NCI-H524 (cell line): Measurements from ENCODE around the gene LSM14A.
"Not testable (repeated sequence)": the region's sequence is repeated elsewhere in the genome, so short reads cannot be mapped to it uniquely, and the experiment has no call there.

Experiments used
- DNase-seq, 2 experiments: peaks; one replicate each; lab custom pipeline; 2025; lab: John Stamatoyannopoulos, UW

LSM14A gene

DNA sequence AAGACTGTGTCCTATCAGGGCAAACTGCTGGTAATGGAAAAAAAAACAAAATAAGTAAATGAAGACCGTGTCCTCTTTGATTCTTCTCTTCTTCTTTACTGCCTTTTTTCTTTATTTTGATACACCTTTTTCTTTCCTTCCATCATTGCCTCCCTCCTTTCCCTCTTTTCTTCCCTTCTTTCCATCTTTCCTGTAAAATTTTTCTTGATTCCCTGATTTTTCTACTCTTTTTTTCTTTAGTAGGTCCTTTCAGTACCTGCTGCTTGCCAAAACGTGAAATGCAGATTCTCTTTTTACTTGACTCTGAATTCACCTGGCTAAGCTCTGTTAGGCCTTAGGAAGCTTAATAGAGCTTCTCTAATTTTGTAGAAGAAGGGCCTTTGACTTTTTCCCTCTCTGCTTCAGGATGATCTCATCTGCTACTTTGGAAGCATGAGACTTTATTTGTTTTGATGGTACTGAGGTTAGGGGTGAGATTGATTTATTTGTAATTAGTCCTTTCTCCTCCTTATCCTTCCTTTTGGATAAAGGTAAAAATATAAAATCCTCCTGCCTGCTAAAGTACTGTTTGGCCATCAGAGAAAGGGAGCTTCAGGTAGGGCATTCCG is 19.2 kb downstream of the LSM14A start:
- no peak for DNase-seq

DNA sequence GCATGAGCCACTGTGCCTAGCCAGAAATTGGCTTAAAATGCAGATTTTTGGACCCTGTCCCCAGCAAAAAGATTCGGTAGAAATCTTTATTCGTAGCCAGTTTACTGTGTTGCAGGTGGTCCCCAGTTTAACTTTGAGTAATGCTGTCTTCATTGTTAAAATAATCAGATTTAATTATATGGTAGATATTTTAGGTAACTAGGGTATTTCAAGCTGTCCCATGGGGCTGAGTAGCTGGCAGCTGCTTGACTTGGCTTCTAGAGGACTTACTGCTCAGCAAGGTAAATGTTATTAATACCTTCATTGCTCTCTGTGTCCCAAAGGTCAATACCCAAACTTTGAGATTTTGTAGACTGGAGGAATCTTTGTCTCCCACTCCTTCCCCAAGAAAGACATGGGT is 21.1 kb downstream of the LSM14A start:
- no peak for DNase-seq

DNA sequence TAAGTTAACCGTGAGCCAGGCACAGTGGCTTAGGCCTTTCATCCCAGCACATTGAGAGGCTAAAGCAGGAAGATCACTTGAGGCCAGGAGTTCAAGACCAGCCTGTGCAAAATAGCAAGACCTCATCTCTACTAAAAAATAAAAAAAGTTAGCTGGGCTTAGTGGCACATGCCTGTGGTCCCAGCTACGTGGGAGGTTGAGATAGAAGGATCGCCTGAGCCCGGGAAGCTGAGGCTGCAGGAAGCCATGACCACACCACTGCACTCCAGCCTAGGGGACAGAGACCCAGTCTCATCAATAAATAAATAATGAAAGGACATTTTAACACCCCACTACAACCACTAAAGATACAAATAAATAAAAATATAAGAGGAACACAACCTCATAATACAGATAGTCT is 21.6 kb downstream of the LSM14A start:
- DNase-seq: no peak

DNA sequence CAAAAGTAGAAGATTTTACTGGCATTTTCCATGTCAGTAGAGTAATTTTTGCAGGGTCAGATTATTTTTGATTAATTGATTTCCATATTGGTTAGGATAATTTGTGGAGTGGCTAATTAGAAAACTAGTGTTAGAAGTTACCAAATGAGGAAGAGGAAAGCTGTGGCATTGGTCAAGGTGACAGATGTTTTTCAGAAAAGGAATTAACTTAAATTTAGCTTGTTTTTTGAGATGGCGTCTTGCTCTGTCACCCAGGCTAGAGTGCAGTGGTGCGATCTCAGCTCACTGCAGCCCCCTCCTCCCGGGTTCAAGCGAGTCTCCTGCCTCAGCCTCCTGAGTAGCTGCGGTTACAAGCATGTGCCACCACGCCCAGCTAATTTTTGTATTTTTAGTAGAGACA is 28.8 kb downstream of the LSM14A start:
- no peak for DNase-seq

DNA sequence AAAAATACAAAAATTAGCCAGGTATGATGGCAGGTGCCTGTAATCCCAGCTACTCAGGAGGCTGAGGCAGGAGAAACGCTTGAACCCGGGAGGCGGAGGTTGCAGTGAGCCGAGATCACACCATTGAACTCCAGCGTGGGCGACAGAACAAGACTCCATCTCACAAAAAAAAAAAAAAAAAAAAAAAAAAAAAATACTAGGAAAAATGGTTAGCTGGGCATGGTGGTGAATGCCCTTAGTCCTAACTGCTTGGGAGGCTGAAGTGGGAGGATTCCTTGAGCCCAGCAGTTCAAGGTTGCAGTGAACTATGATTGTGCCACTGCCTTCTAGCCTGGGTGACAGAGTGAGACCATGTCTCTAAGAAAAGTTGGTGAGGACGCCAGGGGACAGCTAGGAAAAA is 33.0 kb downstream of the LSM14A start:
- DNase-seq: not testable (repeated sequence)

DNA sequence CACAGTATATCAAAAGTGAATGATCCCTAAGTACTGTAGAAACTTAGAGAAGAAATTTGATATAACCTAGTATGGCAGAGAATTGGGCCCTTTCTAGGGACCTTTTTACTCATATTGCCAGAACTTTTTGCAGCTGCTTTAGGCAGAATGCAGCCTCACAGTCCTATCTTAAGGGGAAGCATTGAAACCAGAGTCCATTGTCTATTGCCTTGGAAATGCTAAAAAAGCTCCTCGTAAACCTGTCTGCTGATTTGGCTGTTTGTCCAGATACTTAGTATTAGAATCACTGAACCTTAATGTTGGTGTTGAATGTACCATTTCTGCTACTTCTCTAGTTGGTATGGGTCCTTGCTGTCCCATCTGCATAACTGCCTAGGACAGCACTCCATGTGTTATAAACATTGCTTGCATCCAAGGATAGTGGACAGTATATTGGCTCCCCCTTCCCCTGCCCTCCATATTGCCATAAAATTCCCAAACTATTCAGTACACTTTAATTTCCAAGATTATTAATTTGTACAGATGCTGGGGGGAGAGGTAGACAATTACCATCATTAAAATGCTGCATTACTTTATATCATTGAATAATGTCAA is 36.1 kb downstream of the LSM14A start:
- no peak for DNase-seq

DNA sequence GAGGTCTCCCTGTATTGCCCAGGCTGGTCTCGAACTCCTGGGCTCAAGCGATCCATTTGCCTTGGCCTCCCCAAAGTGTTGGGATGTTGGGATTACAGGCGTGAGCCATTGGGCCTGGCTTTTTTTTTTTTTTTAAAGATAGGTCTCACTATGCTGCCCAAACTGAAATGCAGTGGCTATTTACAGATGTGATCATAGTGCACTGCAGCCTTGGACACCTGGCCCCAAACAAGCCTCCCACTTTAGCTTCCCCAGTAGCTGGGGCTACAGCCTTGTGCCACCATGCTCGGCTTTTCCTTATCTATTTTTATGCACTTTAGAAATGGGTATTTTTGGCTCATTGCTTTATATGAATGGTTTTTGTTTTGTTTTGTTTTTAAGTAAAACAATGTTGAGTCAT is 37.4 kb downstream of the LSM14A start:
- no peak for DNase-seq

DNA sequence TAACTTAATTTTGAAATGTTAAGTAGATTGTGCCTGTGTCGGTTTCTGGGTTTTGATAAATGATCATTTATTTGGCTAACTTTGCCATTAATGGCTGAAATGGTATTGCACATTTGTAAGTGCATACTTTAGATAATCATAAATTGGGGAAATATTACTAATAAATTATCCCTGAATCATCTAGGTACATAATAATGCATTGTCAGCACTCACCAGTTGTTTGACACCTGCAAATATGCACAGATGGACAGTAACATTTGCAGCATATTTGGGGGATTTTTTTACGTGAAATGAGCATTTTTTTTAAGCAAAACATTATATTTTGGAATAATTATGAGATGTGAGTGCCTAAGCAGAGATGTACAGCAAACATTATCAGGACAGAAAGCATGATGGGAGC is 41.0 kb downstream of the LSM14A start:
- no peak for DNase-seq

DNA sequence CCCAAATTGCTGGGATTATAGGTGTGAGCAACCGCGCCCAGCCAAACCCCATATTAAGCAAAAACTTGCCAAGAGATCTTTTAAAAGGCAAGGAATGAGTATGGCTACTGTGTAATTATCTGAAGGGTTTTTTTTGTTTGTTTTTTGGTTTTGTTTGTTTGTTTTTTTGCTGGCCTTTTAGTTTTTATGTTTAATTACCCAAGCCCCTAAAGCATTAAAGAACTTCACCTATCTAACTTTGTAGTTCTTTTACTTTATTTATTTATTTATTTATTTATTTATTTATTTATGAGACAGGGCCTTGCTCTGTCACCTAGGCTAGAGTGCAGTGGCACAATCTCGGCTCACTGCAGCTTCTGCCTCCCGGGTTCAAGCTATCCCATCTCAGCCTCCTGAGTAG is 41.7 kb downstream of the LSM14A start:
- DNase-seq: no peak

DNA sequence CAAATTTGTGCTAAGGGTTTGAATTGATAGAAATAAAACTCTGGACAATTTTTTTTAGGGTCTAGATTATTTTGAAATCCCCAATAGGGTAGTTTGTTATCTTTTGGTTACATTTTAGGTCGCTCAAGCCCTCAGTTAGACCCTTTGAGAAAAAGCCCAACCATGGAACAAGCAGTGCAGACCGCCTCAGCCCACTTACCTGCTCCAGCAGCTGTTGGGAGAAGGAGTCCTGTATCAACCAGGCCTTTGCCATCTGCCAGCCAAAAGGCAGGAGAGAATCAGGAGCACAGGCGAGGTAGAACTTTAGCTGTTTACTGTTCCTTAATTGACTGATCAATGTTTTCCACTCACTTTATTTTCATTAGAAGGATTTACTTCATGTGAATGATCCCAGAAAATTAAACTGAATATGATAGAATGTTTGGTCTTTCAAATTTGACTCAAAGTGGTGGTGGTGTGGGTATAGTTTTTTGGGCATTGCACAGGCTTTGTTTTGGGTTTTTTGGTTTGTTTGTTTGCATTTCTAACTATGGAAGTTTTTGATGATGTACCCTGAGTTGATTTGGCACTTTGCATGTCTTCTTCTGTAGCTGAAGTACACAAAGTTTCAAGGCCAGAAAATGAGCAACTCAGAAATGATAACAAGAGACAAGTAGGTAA is 42.8 kb downstream of the LSM14A start:
- DNase-seq: peak in 1 of 2 experiments; percentile 67

DNA sequence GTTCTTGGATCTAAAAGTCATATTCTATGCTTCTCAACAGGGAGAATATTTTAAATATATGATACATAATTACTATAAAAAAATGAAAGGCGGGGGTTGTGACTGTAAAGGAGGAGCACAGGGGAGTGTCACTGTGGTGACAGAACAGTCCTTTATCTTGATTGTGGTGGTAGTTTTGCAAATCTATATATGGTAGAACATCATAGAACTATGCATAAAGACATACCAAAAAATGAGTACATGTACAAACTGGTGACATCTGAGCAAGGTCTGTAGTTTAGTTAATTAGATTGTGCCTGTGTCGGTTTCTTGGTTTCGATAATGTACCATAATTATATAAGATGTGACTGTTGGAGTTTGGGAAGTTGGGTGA is 43.3 kb downstream of the LSM14A start:
- no peak for DNase-seq

DNA sequence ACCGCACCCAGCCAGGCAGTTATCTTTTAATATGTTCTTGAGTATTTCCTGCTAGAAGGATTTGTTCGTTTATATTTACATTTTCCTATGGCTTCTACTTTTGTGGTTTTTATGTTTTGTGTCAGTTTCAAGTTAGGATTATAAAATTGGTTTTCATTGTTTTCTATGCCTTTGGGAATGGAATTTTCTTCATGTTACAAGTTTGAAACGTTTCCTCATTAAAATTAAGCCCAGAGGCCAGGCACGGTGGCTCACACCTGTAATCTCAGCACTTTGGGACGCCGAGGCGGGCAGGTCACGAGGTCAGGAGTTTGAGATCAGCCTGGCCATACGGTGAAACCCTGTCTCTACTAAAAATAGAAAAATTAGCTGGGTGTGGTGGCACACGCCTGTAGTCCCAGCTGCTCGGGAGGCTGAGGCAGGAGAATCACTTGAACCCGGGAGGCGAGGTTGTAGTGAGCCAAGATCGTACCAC is 44.5 kb downstream of the LSM14A start:
- DNase-seq: not testable (repeated sequence)

DNA sequence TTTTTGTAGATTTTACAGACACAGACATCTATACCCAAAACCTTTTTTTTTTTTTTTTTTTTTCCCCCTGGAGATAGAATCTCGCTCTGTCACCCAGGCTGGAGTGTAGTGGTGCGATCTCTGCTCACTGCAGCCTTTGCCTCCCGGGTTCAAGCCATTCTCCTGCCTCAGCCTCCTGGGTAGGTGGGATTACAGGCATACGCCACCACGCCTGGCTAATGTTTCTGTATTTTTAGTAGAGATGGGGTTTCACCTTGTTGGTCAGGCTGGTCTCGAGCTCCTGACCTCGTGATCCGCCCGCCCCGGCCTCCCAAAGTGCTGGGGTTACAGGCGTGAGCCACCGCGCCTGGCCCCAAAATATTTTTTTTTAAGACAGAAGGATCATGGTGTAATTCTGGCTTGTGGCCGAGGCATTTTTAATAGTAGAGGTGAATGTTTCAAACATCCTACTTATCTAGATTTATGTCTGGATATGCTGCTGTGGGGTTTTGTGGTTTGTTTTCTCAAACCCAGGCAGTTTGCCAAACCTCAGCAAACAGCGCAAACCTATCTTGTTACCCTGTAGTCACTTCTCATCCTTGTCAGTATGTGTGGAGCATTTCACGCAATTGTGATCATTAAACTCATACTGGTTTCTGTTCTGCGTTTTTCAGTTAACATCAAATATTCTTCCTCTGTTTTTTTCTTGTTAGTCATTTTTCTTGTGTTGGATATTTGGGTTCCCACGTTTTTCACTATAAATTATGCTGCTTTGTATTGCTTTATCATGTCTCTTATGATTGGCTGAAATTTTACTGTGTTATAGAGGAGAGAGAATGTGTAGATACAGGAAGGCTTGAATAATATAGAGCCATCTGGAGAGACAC is 45.9 kb downstream of the LSM14A start:
- no peak for DNase-seq

DNA sequence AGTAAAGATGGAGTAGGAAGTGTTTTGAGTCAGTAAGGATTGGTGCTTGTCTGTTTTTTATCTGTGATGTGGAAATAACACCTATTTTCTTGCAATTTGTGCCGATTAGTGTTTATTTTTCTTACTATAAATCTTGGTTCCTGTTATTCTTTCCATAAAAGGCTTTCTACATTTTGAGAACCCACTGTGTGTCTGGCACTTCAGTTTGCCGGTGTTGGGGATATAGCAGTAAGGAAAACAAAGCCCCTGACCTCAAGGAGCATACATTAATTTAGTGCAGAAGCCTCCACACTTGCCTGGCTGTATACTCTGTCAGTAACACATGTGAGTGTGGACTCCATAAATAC is 46.5 kb downstream of the LSM14A start:
- DNase-seq: no peak

DNA sequence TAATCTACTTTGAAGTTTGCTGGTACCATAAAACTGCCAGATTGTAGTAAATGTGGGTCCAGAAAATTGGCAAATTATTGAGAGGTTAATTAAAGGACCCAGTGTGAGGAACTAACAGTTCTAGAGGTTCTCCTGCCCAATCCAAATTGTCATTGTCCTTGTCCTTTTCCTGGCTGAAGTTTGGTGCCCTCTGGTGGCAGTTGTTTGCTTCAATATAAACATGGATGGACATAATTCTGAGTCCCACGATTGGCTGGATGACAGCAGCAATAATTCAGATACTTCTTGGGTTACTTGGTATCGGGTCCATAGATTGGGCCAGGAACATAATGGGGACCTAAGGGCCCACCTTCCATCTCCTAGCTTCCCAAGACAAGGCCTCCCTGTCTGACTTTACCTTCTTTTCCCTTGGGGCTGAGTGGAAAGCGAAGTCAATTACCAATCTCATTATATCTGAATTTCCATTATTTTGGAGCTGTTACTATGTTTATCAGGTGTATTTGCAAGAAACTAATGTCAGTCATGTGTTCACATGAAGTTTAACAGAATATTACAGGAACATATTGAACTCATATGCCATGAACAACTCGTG is 48.3 kb downstream of the LSM14A start:
- peak; percentile 44 to 62 for DNase-seq

DNA sequence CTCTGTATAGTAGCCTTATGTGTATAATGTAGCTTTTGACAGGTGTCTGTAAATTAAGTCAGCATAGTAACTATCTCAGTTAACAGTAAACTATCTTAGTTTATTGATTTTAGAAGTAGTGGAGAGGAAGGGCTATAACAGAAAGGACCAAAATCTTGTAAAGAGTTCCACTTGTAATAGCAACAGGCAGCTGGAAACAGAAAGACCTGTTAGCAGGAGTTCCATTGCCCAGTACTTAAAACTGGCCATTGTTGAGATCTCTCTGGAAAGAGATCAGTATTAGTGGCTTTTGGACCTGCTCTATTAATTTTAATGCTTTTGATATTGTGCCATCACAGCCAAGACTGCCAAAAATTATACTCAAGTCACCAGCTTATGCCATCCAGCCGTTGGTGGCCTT is 50.1 kb downstream of the LSM14A start:
- no peak for DNase-seq

DNA sequence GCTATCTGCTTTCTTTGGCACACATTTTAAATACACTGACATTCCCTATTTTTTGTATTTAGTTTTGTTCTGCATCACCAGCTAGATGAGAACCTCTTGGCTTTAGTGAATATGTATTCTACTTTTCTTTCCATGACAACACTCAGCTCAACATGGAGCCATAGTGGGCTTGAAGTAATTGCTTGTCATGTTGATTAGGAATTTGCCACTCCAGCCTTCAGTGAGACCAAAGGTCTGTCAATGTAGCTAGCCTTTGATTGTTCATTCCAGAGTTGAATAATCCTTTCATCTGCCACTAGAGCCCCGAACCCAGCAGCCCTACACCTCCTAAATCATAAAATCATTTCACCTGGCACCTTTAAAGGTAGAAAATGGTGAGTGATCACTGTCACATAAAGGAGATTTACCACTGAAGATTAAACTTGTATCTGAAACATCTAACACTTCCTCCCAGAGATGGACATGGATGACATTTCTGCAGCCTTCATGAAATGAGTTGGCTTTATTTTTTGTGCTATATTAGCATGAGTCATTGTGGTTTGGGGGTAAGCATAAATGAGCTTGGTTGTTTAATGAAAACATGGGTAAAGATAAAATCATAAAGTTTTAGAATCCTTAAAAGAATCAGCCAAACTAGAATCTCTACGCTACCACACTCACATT is 52.8 kb downstream of the LSM14A start:
- DNase-seq: no peak

DNA sequence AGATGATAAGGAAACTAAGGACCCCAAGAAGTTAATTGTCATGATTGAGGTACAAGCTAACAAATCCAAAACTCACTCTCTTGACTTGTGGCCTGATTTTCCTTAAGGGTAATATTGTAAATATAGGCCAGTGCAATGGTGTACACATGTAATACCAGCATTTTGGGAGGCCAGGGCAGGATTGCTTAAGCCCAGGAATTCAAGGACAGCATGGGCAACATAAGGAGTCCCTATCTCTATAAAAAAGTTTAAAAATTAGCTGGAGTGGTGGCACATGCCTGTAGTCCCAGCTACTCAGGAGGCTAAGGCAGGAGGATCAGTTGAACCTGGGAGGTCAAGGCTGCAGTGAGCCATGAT is 53.3 kb downstream of the LSM14A start:
- no peak for DNase-seq

DNA sequence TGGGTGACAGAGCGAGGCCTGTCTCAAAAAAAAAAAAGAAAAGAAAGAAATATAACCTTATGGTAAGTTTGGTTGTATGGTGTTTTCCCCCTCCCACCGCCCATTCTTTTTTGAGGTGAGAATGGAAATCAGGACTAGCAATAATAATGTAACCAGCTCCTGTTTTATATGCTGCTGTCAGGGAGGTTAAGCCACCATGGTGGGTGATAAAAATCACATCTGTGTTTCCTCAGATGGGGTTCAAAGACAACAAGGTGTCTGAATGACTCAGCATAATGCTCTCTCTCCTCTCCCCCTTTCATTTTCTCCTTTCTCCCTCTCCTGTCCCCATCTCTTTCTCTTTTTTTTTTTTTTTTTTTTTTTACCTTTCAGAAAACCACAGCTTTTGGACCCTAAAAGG is 53.7 kb downstream of the LSM14A start:
- no peak for DNase-seq

DNA sequence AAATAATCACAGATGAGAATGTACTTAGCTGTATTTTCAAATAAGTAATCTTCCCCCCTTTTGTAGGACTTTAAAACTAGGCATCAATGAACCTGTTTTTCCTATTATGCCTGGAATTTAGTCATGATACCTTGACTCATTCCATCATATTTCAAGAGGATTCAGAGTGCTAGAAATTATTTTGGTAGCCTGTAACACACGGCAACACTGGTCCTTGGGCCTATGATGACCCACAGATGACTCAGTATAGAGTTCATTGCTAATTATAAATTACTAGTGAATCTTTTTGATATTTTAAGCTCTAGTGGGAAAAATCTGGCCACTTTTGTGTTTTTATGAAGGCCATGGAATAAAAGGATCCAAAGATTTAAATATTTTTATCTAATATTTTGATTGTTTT is 56.0 kb downstream of the LSM14A start:
- DNase-seq: no peak

DNA sequence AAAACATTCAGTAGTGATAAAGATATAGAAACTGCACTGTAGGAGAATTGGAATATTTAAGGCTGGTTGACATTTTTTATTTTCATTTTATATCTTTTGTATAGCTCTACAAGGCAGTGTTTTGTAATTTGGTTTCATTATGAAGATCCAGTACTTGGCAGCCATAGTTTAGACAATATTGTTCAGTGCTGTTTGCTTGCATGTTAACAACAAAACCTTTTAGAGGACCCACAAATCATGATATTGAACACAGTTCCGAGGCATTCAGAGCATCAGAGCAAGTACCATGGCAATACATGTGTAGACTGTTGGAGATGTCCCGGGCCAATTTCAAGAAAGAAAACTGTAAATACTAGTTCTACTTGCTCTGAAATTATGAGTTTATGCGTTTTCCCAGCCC is 56.5 kb downstream of the LSM14A start:
- DNase-seq: no peak

DNA sequence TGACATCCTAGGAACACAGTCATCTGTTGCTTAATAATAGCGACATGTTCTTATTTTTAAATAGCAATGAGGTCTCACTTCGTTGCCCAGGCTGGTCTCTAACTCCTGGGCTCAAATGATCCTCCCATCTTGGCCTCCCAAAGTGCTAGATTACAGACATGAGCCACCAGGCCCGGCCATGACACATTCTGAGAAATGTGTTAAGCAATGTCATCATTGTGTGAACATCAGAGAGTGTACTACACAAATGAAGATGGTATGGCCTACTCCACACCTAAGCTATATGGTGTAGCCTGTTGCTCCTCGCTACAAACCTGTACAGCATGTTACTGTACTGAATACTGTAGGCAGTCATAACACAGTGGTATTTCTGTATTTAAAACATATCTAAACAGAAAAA is 57.4 kb downstream of the LSM14A start:
- no peak for DNase-seq
